Head of caudate nucleus (tissue), 42 donors: Measurements from ENCODE around the gene EIF3L.
"Not testable (repeated sequence)": the region's sequence is repeated elsewhere in the genome, so short reads cannot be mapped to it uniquely, and the experiment has no call there.

Experiments used
- DNase-seq, 42 donors: peaks; one replicate each; pipeline versions ENCODE4 v3.0.0 to v3.0.0-alpha.2; 2020 to 2021; ENCODE audit warnings: mixed read lengths in 7 of 42
- intact Hi-C: fragments of 100-400 bp; cut with DNase I; formaldehyde crosslinking; loops from one replicate; pipeline ENCODE4 v1.15.0; 2022

The EIF3L gene

DNA sequence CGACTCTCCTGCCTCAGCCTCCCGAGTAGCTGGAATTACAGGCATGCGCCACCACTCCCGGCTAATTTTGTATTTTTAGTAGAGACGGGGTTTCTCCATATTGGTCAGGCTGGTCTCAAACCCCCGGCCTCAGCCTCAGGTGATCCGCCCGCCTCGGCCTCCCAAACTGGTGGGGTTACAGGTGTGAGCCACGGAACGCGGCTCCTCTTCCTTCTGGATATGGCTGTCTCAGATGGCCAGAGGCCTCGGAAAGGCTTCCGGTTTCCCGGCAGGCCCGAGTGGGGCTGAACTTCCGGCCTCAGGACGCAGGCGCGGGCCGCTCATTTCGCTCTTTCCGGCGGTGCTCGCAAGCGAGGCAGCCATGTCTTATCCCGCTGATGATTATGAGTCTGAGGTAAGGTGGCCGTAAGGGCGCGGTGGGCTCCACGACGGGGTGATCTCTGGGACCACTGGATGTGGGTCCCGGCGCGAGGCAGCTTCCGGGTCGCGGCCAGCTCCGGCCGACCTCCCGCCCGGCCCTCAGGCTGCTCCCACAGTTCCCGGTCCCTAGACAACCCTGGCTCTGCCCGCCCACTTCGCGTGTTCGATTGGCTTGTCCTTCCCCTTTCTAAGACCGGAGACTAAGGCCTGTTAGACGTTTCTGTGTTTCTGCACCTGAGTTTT is at the start of gene EIF3L:
TSS of gene EIF3L (plus strand) at position 331 of the 663 bp plus-strand sequence. CDS start at position 362, 31 bp downstream.
- peak; percentile 85 to 98 (median 94) for DNase-seq
- intact Hi-C loops, result loop anchor here (5.0 kb wide), 1 partner anchor 42 kb away; the partner anchor contains the start of gene GCAT

GRCh38 chr22:37799979-37800378 is 49.2 kb upstream of the EIF3L start:
- not testable (repeated sequence) for DNase-seq
- intact Hi-C loops, result loop anchor here (10.0 kb wide), 1 partner anchor 135 kb away; no protein-coding TSS in a partner anchor

- DNase-seq, result peak in 28 of 42 donors; percentile 27 to 75 (median 51)
- intact Hi-C loops, result loop anchor here (10.0 kb wide), 1 partner anchor 137 kb away; no protein-coding TSS in a partner anchor
Measured at GRCh38 chr22:37801946-37802309, 47.3 kb upstream of the EIF3L start.

DNA sequence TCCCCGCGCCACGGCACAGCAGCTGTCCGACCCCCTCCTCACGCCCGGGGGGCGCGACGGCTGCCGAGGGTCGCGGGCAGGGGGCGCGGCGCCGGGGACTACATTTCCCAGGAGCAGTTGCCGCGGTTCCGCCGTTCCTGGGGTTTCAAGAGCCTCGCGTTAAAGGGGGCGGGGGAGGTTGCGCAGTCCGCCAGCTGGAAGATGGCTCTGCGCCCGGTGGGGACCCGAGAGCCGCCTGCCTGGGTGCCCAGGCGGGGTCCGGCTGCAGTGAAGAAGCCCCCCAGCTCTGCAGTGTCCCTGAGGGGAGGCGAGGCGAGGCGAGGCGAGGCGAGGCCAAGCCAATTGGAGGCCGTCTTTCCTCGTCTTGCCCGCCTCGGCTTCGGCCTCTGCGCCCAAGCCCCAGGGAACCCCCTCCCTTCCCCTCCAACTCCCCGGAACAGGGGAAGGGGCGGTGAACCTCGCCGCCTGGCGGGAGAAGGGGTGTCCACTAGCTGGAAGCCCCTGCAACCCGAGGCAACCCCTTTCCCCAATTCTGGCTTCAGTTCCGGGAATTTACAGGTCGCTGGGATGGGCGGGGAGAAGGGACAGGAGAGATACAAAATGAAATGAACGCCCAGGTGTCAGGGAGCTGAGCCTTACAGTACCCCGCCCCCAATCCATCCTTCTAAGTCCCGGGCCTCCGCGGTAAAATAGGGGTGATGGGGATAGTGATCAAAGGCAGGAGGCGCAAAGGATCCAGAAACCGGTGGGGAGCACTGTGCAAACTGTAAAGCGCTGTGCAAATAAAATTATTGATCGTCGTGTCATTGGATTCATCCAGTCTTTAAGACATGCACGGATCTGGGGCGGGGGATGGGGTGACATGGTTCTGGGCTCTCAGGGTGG is 46.7 kb upstream of the EIF3L start:
- peak; percentile 52 to 89 (median 76) for DNase-seq
- intact Hi-C loops, result loop anchor here (10.0 kb wide), 1 partner anchor 138 kb away; no protein-coding TSS in a partner anchor

DNA sequence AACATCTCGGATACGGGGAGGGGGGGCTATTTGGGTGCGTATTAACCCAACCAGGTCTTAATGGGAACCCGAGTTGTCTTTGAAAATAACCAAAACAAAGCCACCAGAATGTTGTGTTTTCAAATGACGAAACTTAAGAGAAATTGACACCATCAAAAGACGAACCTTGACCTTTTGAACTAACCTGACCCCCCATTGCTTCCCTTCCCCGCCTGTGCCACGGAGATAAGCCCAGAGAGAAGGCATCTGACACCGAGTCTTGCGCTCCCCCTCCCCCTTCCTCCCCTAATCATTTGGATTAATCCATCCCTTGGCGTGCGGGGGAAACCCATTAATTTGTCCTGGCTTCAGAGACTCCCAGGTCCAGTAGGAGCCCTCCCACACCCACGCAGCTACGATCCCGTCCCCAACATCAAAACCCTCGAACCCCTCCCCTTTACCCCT is 46.0 kb upstream of the EIF3L start:
- DNase-seq, result peak in 11 of 42 donors; percentile 7 to 54 (median 26)

DNA sequence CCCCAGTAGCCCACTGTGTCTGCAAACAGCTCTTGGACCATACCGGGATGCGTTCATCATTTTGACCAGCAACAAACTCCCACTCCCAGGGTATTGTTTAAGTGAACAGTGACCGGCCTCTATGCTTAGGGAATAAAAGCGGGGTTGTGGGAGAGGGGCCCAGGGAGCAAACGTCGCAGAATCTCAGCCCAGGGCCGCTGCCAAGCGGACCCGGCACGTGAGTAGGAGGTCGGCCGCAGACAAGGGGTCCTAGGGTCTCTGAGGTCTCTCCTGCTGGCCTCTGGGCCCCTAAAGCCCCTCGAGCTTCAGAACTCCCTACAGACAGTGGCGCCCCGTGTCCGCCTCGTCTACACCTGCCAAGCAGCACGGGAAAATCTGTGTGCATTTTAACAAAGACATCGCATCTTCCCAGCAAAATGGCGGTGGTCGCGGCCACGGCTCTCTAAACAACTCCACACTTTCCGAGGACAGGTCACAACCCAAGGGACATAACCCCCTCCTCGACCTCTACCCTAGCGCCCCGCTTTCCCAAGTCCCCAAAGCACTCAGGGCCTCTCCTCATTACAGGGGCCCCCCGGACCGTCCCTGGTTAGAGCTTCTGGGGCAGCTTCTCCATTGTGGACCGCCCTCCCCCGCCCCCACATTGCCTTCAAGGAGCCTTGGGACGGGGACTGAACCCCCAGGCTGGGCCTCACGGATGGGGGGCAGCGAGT is 45.4 kb upstream of the EIF3L start:
- intact Hi-C loops, result loop anchor here (10.0 kb wide), 1 partner anchor 139 kb away; no protein-coding TSS in a partner anchor
- peak in 4 of 42 donors; percentile 11 to 46 (median 16) for DNase-seq

More for the DNA sequence above, 46.0 kb upstream of the EIF3L start:
- intact Hi-C loops, result loop anchor here (10.0 kb wide), 1 partner anchor 138 kb away; no protein-coding TSS in a partner anchor

GRCh38 chr22:37804352-37804880 is 44.8 kb upstream of the EIF3L start:
- peak in 3 of 42 donors; percentile 12 to 43 (median 24) for DNase-seq
- intact Hi-C loops, result loop anchor here (10.0 kb wide), 1 partner anchor 140 kb away; no protein-coding TSS in a partner anchor

DNA sequence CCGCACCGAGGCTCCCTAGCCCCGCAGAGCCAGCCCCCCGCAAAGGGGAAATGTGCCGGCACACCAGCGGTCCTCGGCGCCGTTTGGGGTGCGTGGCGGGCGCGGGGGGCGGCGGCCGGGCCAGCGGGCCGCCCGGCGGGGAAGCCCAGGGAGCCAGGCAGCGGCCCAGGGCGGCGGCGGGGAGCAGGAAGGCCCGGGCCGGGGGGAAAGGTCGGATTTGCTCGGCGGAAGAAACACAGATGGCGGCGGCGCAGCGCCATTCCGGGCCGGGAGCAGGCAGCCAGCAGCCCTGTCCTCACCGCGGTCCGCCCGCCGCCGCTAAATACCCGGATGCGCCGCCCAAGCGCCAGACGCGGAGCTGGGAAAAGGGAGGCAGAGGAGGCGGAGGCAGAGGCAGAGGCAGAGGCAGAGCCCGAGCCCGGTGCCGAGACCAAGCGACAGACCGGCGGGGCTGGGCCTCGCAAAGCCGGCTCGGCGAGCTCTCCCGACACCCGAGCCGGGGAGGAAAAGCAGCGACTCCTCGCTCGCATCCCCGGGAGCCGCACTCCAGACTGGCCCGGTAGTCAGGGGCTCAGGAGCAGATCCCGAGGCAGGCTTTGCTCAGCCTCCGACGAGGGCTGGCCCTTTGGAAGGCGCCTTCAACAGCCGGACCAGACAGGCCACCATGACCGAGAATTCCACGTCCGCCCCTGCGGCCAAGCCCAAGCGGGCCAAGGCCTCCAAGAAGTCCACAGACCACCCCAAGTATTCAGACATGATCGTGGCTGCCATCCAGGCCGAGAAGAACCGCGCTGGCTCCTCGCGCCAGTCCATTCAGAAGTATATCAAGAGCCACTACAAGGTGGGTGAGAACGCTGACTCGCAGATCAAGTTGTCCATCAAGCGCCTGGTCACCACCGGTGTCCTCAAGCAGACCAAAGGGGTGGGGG is 44.1 kb upstream of the EIF3L start:
- intact Hi-C loops, result loop anchor here (5.0 to 10.0 kb wide), 2 partner anchors 42 to 140 kb away; partner anchors contain the start of gene EIF3L
- DNase-seq, result peak; percentile 79 to 96 (median 92)

GRCh38 chr22:37805810-37806277 is 43.4 kb upstream of the EIF3L start:
- DNase-seq, result no peak
- intact Hi-C loops, result loop anchor here (5.0 to 10.0 kb wide), 2 partner anchors 41 to 141 kb away; partner anchors contain the start of gene EIF3L

DNA sequence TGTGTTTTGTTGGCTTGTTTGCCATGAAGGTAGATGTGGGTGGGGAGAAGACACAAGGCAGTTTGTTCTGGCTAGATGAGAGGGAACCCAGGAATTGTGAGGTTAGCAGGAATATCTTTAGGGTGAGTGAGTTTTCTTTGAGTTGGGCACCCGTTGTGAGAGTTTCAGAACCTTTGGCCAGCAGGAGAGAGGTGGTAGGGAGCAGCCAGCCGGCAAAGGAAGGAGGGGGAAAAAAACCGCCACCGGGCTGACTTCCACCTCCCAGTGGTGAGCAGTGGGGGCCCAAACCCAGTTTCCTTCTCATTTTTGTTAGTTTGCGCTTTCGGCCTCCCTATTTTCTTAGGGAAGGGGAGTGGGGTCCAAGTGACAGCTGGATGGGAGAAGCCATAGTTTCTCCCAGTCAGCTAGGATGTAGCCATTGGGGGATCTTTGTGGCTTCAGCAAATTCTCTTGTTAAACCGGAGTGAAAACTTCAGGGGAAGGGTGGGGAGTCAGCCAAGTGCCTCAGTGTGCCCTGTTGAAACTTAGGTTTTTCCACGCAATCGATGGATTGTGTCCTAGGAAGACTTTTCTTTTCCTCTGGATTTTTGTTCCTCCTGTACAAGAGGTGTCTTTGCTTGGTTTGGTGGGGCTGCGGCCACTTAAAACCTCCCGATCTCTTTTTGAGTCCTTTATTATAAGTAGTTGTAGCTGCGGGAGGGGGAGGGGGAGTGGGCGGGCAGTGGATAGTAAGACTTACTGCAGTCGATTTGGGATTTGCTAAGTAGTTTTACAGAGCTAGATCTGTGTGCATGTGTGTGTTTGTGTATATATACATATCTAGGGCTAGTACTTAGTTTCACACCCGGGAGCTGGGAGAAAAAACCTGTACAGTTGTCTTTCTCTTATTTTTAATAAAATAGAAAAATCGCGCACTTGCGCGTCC is 42.5 kb upstream of the EIF3L start:
- intact Hi-C loops, result loop anchor here (5.0 to 10.0 kb wide), 2 partner anchors 41 to 142 kb away; partner anchors contain the start of gene EIF3L
- peak in 7 of 42 donors; percentile 20 to 55 (median 42) for DNase-seq

GRCh38 chr22:37807410-37808293 is 41.6 kb upstream of the EIF3L start, which contains the start of gene GCAT:
Gene GCAT (plus strand): TSS chr22:37807934. CDS start chr22:37807968, 34 bp downstream.
- peak; percentile 87 to 98 (median 95) for DNase-seq
- intact Hi-C loops, result loop anchor here (5.0 to 10.0 kb wide), 2 partner anchors 40 to 143 kb away; partner anchors contain the start of gene EIF3L

DNA sequence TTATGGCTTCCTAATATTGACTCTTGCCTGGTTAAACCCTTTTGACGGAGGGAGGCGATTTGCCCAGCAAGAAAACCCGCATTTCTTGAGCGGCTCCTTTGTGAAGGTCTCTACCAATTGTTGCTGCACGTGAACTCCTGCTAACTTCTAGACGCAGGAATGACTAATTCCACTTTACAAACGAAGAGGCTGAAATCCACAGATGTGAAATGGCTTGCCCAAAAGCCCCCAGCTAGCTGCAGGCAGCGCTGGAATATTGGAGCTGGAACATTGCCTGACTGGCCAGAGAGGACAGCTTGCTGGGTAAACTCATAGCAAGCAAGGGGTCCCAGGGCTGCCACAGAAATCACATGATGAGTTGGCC is 40.9 kb upstream of the EIF3L start:
- no peak for DNase-seq
- intact Hi-C loops, result loop anchor here (5.0 to 10.0 kb wide), 2 partner anchors 39 to 143 kb away; partner anchors contain the start of gene EIF3L

DNA sequence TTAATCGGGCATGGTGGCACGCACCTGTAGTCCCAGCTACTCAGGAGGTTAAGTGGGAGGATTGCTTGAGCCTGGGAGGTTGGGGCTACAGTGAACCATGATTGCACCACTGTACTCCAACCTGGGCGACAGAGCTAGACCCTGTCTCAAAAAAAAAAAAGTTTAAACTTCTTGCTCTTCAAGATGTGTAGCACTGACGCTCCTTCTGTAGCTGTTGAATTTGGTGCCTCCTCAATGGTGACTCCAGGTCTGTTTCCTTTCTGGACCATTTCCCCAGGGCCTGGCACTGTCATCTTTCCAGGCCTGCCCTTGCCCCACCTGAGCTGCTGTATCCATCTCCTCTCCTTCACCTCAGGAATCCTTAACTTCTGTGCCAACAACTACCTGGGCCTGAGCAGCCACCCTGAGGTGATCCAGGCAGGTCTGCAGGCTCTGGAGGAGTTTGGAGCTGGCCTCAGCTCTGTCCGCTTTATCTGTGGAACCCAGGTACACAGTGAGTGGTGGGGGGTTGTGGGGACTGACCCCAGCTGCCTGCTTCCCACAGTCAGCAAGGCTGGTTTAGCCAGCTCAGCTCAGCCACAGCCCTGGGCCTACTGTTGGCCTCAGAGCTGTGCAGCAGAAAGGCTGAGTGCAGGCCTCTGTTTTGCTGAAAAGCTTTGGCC is 39.4 kb upstream of the EIF3L start:
- intact Hi-C loops, result loop anchor here (5.0 to 10.0 kb wide), 3 partner anchors 37 to 155 kb away; partner anchors contain the start of gene EIF3L
- no peak for DNase-seq

- DNase-seq, result no peak
- intact Hi-C loops, result loop anchor here (10.0 kb wide), 1 partner anchor 153 kb away; no protein-coding TSS in a partner anchor
Measured at GRCh38 chr22:37811867-37812266, 37.4 kb upstream of the EIF3L start.
